Measurements from ENCODE around the gene MIDN. TPM values are rescaled to one million over a fixed set of nuclear protein-coding genes. Genes with fewer than 3 reads are reported as not detected.

Gene MIDN
- total RNA-seq, 1 experiment from 2014 or later, result 286 TPM

- peak overlapping the region; percentile 80 for H3K14ac ChIP-seq (ENCODE audit: insufficient read depth, low read length)
- H3K4me2 ChIP-seq (ENCODE audit: insufficient read depth, insufficient read length, low read length), result peak overlapping the region; percentile 41
- no peak overlapping the region for H2AFZ ChIP-seq (ENCODE audit: low read length)
- H4K5ac ChIP-seq (ENCODE audit: insufficient read length, low read depth, low read length), result no peak overlapping the region
- no peak overlapping the region for H4K8ac ChIP-seq (replicated peaks; ENCODE audit: insufficient read length, low read depth, low read length)
- no CpG with 5 or more reads among the region's 67 CpGs for WGBS (ENCODE audit: extremely low coverage, insufficient read length, low lambda C conversion rate)
- peaks cover 12% of the 10 kb centered on the region for H3K23me2 ChIP-seq (ENCODE audit: insufficient read length, low read depth, low read length, poor library complexity, severe bottlenecking)
- no peak overlapping the region for H3K27ac ChIP-seq (ENCODE audit: insufficient read length, low read depth, low read length)
- no peak overlapping the region for H2BK20ac ChIP-seq (ENCODE audit: low read depth, low read length, poor library complexity, severe bottlenecking)
- no peak overlapping the region for H3K23ac ChIP-seq (ENCODE audit: insufficient read length, low read depth, low read length)
- H4K91ac ChIP-seq (ENCODE audit: insufficient read length, low read depth, low read length), result no peak overlapping the region
- no peak overlapping the region for H3K18ac ChIP-seq (ENCODE audit: insufficient read length, low read depth, low read length)
- no peak overlapping the region for H3K56ac ChIP-seq (ENCODE audit: insufficient read length, low read depth, low read length)
- no peaks in the 10 kb centered on the region for H3K9me3 ChIP-seq (ENCODE audit: control insufficient read depth, low read depth, low read length)
- peaks cover 11% of the 10 kb centered on the region; the same call in 1 of the 2 replicates for H3K79me2 ChIP-seq (ENCODE audit: insufficient read depth, low read length)
- H3K4me1 ChIP-seq (ENCODE audit: insufficient read depth, low read length), result no peaks in the 10 kb centered on the region; the same call in 1 of the 2 replicates
- H3K79me1 ChIP-seq (ENCODE audit: insufficient read depth, low read depth, low read length, poor library complexity, severe bottlenecking), result no peaks in the 10 kb centered on the region
- no peak overlapping the region for H3T11ph ChIP-seq (ENCODE audit: low read length)
- no peak overlapping the region for H2AK5ac ChIP-seq (ENCODE audit: insufficient read length, low read length)
- H3K9ac ChIP-seq (ENCODE audit: extremely low read depth, insufficient read length, low read length), result peak overlapping the region; percentile 72
- H3K9me3 Mint-ChIP-seq, result no peaks in the 10 kb centered on the region; a peak in 1 of 5 replicates
- H3K27me3 ChIP-seq (ENCODE audit: insufficient read depth, low read length), result no peaks in the 10 kb centered on the region
- no peak overlapping the region; a peak in 1 of 7 replicates for H3K27ac Mint-ChIP-seq
- no peak overlapping the region for H3K4ac ChIP-seq (ENCODE audit: low read depth, low read length)
- H4K20me1 ChIP-seq (ENCODE audit: control insufficient read depth, insufficient read depth, insufficient read length), result no peaks in the 10 kb centered on the region
- H2BK12ac ChIP-seq (ENCODE audit: insufficient read length, low read depth, low read length), result no peak overlapping the region
- peak overlapping the region; percentile 72 to 88 for H3K4me3 Mint-ChIP-seq
- no peak overlapping the region for H2BK15ac ChIP-seq (ENCODE audit: low read depth, low read length)
- H2BK120ac ChIP-seq (ENCODE audit: low read depth, low read length, poor library complexity, severe bottlenecking), result no peak overlapping the region
- peaks cover 0 to 19% of the 10 kb centered on the region in 2 experiments; a peak in 1 of 4 replicates for H3K4me1 Mint-ChIP-seq
- no peak overlapping the region for H2BK5ac ChIP-seq (ENCODE audit: insufficient read length, low read length)
- peaks cover 15 to 32% (median 22%) of the 10 kb centered on the region in 3 experiments; a peak in 6 of 7 replicates for H3K36me3 Mint-ChIP-seq (ENCODE audit: insufficient read depth in 1 of 3, low read depth in 3 of 3)
- DNase-seq, result no peak
- TF ChIP-seq CTCF (conservative IDR thresholded peaks at IDR 0.05), result no peak
- H3K27me3 Mint-ChIP-seq (ENCODE audit: low read depth), result no peaks in the 10 kb centered on the region
Measured at GRCh38 chr19:1249990-1250436, 1.6 kb downstream of the MIDN start.

Measured in H9 (cell line).